ENCODE results near the gene KCNT1.
"Not testable (repeated sequence)": the region's sequence is repeated elsewhere in the genome, so short reads cannot be mapped to it uniquely, and the experiment has no call there.

KCNT1 gene

GRCh38 chr9:135672786-135673185, 29.2 kb upstream of the KCNT1 start:
- in situ Hi-C loops (cut with MboI; ENCODE audit: low sequenced_read_pairs), result not testable (repeated sequence)

DNA sequence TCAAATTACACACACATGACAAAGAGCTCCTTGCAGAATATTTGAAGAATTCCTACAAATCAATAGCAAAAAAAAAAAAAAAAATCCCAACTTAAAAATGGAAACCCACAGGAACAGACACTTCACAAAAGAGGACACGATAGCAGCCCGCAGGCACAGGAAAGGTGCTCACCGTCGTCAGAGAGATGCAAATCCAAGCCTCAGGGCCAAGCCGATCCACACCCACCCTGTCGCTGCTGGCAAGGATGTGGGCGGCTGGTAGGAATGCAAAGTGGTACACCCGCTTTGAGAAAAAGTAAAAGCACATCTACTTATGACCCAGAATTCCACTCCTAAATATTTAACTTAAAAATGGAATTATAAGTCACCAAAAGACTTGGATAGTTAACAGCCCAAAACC, 28.0 kb upstream of the KCNT1 start:
- in situ Hi-C loops (cut with MboI; ENCODE audit: low sequenced_read_pairs), result no loop called here

GRCh38 chr9:135674977-135675376, 27.0 kb upstream of the KCNT1 start:
- in situ Hi-C loops (cut with MboI; ENCODE audit: low sequenced_read_pairs), result no loop called here

- in situ Hi-C loops (cut with MboI; ENCODE audit: low sequenced_read_pairs), result no loop called here
Measured at GRCh38 chr9:135676891-135677290, 25.1 kb upstream of the KCNT1 start.

DNA sequence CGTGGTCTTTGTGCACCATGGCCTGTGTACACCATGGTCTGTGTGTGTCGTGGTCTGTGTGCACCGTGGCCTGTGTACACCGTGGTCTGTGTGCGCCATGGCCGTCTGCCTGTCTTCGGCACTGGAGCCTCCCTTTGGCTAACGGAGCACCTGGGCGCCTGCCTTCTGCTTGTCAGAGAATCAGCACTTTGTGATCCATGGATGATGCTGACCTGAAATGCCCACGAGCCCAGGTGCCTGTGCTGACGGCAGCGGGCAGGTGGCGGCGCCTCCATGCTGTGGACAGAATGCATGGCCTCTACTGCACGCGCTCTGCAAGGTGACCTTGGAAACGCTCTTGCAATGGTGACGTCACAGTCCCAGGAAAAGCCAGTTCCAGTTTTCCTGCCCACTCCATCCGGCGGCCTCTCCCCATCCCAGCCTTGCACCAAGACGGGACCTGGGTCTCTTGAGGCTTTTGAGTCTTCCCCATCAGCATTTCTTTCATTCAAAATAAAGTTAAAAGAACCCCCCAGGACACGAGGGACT, 24.3 kb upstream of the KCNT1 start:
- in situ Hi-C loops (cut with MboI; ENCODE audit: low sequenced_read_pairs), result no loop called here

GRCh38 chr9:135678236-135679017, 23.6 kb upstream of the KCNT1 start:
- in situ Hi-C loops (cut with MboI; ENCODE audit: low sequenced_read_pairs), result no loop called here

DNA sequence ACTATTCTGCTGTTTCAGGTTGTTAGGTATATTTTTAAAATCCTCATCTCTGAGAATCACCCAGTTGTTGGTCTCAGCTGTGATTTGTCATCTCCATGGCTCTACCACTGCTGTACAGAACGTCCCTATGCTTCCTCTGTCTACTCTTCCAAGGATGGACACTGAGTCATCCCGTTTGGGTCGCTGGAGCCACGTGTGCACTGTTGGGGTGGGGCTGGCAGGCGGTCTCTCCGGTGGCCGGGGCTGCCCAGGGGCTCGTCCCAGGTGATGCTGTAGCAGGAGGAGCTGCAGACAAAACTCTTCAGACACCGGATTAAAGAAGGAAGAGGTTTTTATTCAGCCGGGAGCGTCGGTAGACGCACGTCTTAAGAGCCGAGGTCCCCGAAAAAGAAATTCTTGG, 21.9 kb upstream of the KCNT1 start:
- in situ Hi-C loops (cut with MboI; ENCODE audit: low sequenced_read_pairs), result no loop called here

GRCh38 chr9:135681161-135681560, 20.8 kb upstream of the KCNT1 start:
- in situ Hi-C loops (cut with MboI; ENCODE audit: low sequenced_read_pairs), result no loop called here

DNA sequence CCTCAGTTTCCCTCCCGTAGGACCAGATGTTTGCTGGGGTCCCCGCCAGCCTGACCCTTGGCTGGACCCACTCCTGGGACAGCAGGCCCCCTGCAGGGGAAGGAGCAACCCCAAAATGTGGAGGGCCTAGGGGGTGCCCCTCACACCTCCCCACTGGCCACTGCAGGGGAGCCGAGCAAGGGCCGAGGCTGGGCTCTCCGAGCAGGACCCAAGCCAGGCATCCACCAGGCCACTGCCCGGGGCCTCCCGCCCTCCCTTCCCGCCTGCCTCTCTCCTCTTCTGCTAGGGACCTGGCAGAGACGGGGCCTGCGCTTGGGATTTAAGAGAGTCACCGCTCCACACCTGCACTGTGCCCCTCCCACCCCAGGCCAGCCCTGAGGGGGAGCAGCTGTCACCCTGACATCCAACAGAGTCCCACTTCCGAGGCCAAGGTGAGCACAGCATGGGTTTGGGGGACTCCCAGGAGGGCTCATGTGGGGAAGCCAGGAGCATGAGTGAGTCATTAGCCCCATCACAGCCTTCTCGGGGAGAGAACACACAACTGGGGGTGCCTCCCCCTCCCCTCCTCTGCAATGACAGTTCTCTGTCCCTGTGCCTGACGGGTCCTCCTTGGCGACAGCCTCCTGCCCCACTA, 18.5 kb upstream of the KCNT1 start:
- in situ Hi-C loops (cut with MboI; ENCODE audit: low sequenced_read_pairs), result no loop called here

- in situ Hi-C loops (cut with MboI; ENCODE audit: low sequenced_read_pairs), result no loop called here
Measured at GRCh38 chr9:135684691-135685090, 17.3 kb upstream of the KCNT1 start.

- in situ Hi-C loops (cut with MboI; ENCODE audit: low sequenced_read_pairs), result no loop called here
Measured at GRCh38 chr9:135687216-135687615, 14.8 kb upstream of the KCNT1 start.

- in situ Hi-C loops (cut with MboI; ENCODE audit: low sequenced_read_pairs), result no loop called here
Measured at GRCh38 chr9:135689011-135689410, 13.0 kb upstream of the KCNT1 start.

- in situ Hi-C loops (cut with MboI; ENCODE audit: low sequenced_read_pairs), result no loop called here
Measured at GRCh38 chr9:135690836-135691570, 11.0 kb upstream of the KCNT1 start.

DNA sequence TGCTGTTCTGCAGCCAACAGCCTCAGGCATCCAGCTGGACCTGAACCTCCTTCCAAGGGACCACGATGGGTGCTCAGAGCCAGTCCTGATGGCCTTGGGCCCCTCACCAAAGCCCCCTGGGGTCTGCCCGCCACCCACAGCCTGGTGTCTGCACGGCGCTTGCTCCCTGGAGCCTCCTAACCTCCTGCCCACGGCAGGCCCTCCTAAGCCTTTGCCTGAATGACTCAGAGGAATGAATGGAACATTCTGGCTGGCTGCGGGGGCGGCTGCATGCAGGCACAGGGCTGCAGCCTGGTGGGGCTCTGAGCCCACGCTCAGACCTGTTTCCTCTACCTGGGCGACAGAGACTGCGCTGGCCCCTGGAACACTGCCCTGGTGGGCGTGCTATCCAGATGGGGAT, 9.6 kb upstream of the KCNT1 start:
- in situ Hi-C loops (cut with MboI; ENCODE audit: low sequenced_read_pairs), result no loop called here

DNA sequence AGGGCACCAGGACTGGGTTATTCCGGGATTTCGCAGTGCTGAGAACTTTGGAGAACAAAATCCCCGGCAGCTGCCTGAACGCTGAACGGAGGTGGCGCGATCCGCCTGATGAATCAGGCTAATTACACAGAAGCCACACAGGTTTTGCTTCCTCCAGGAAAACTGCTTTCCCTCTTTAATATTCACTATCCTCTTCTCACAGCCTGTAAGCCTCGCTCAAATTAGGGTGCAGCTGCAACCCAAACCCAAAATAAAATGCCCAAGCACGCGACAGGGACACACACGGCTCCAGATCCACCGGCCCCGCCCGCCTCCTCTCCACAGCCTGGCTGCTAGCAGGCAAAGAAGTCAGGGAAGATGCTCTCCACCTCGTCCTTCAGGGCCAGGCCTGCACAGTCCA, 8.7 kb upstream of the KCNT1 start:
- in situ Hi-C loops (cut with MboI; ENCODE audit: low sequenced_read_pairs), result no loop called here

DNA sequence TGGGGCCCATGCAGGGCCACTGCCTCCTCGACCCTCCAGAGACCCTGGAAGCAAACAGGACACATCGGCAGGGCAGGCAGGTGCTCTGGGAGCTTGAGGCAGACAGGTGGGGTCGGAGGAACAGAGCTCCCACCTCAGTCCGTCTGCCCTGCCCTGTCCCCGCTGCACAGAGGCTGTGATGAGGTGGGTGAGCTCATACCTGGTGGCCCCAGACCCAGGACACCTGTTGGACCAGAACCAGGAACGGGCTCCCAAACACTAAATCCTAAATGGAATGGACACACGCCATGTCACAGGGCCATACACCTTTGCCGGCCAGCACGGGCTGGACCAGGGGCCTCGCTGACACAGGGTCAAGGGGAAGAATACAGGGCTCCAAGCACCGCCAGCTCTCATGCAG, 8.2 kb upstream of the KCNT1 start:
- in situ Hi-C loops (cut with MboI; ENCODE audit: low sequenced_read_pairs), result no loop called here

- in situ Hi-C loops (cut with MboI; ENCODE audit: low sequenced_read_pairs), result no loop called here
Measured at GRCh38 chr9:135694414-135694813, 7.6 kb upstream of the KCNT1 start.

DNA sequence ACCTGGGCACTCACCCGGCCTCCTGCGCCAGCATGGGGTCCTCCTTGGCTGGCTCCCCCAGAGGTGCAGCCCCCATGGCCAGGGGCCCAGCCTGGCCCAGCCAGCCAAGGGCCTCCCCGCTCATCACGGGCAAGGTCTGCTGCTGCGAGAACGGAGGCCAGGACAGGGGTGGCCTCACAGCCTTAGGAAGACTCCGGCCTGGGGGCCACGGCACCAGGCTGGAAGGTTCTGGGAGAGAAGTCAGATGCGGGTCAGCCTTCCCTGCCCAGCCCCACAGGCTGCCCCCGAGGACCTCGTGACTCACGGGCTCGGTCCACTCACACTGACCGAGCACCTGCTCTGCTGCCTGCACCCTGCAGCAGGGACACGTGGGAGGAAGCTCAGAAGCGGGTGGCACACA, 6.9 kb upstream of the KCNT1 start:
- in situ Hi-C loops (cut with MboI; ENCODE audit: low sequenced_read_pairs), result no loop called here

- in situ Hi-C loops (cut with MboI; ENCODE audit: low sequenced_read_pairs), result no loop called here
Measured at GRCh38 chr9:135695642-135696041, 6.3 kb upstream of the KCNT1 start.

DNA sequence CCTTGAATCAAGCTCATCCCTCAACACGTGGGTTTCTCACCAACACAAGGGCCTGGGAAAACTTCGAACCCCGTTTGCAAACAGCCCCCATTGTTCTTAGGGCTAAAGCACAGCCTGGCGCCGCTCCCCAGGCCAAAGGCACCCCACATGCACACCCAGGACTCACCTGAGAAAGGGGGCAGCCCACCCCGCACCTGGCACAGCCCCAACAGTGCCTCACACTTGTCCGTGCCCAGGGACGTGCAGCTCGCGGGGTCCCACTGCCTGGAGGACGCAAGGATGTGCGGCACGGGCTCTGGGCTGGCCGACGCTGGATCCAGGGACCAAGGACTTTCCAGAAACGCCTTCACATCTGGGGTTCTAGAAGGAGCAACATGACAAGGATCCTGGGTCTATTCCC, 5.5 kb upstream of the KCNT1 start:
- in situ Hi-C loops (cut with MboI; ENCODE audit: low sequenced_read_pairs), result no loop called here

DNA sequence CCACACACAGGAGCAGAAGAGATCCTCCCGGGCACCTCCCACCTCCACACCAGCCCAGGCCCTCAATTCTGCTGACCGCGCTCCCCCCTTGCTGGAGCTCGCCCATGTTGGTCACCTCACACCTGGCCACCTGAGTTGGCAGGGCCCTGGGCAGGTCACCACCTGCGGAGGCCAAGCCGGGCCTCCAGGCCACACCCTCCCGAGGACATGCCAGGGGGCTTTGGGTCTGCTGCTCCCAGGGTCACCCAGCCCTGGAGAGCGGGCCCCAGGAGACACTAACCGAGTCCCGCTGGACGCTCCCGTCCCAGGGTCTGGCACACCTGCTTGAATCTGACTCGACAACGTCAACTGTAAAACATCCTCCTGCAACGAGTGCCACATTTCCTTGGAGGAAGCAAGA, 4.8 kb upstream of the KCNT1 start:
- in situ Hi-C loops (cut with MboI; ENCODE audit: low sequenced_read_pairs), result no loop called here

GRCh38 chr9:135698236-135698635, 3.7 kb upstream of the KCNT1 start:
- in situ Hi-C loops (cut with MboI; ENCODE audit: low sequenced_read_pairs), result no loop called here

All from HL-60/S4 treated with retinoic acid at 250 ng/mL for 4 days and 3 days (cell line).